B cell (primary cell): ENCODE results near the gene TRABD. TPM values are rescaled to one million over a fixed set of nuclear protein-coding genes. Genes with fewer than 3 reads are reported as not detected.
A peak's percentile ranks its signal among the peaks of the same experiment; 100 is the strongest.

Experiments
- ATAC-seq: fragments of 200-7000 bp; cut with Tn5 transposase; one replicate; pipeline ENCODE4 v1.10.0; 2021; ENCODE audit warnings: low read depth, mild to moderate bottlenecking, moderate number of reproducible peaks, moderate library complexity
- CTCF ChIA-PET: fragments of 350-600 bp; sonication (Branson Sonifier 250); formaldehyde crosslinking; loops from one replicate; lab custom pipeline; 2021; ENCODE audit warnings: antibody characterized with exemption, inconsistent platforms; lab: Charles Lee
- POLR2A ChIA-PET: fragments of 350-600 bp; sonication (Branson Sonifier 250); formaldehyde crosslinking; loops from one replicate; lab custom pipeline; 2021; ENCODE audit warnings: antibody characterized with exemption; lab: Charles Lee
- DNase-seq: peaks from one replicate; pipeline ENCODE4 v3.0.0; 2013
- H2AFZ ChIP-seq: 2 replicates; pipeline ENCODE4 v1.6.1; 2012; ENCODE audit warnings: mild to moderate bottlenecking, low read depth, low read length; ENCODE audit not compliant: insufficient read depth, poor library complexity, severe bottlenecking
- H3K27ac ChIP-seq, 2 donors: 1 replicate in 1 of 2; 2 replicates in 1 of 2; pipeline ENCODE4 v1.5.1; 2012 to 2013; ENCODE audit warnings: low read length in 2 of 2, mild to moderate bottlenecking in 2 of 2, moderate library complexity in 1 of 2
- H3K27me3 ChIP-seq, 4 experiments: fragments of 200-600 bp in 1 of 4; sonication (generic) in 1 of 4; replicated peaks in 1 of 4; 1 replicate in 2 of 4; 2 replicates in 2 of 4; pipeline versions ENCODE4 v1.6.1 to v1.7.0; 2013 to 2016; ENCODE audit warnings: low read length in 3 of 4, mild to moderate bottlenecking in 2 of 4, mixed read lengths in 1 of 4, moderate library complexity in 1 of 4; ENCODE audit not compliant: insufficient read depth in 4 of 4, control insufficient read depth in 3 of 4; ENCODE audit errors: control extremely low read depth in 1 of 4
- H3K36me3 ChIP-seq, 2 experiments: replicated peaks in 1 of 2; 1 replicate in 1 of 2; 2 replicates in 1 of 2; pipeline versions ENCODE4 v1.6.1 to v1.7.1; 2013; ENCODE audit warnings: low read length in 1 of 2; ENCODE audit not compliant: insufficient read depth in 2 of 2, control insufficient read depth in 1 of 2; ENCODE audit errors: control extremely low read depth in 1 of 2, extremely low read depth in 1 of 2
- H3K4me1 ChIP-seq, 2 donors: fragments of 200-600 bp in 1 of 2; sonication (generic) in 1 of 2; 1 replicate in 1 of 2; 2 replicates in 1 of 2; pipeline versions ENCODE4 v1.5.1 to v1.6.1; 2013 to 2017; ENCODE audit warnings: low read length in 2 of 2; ENCODE audit not compliant: control insufficient read depth in 2 of 2, insufficient read depth in 2 of 2
- H3K4me2 ChIP-seq: replicated peaks from 2 replicates; pipeline ENCODE3; 2012; ENCODE audit warnings: mild to moderate bottlenecking, low read depth, low read length; ENCODE audit not compliant: poor library complexity, severe bottlenecking
- H3K4me3 ChIP-seq, 5 experiments: fragments of 200-600 bp in 1 of 5; sonication (generic) in 1 of 5; 1 replicate in 3 of 5; 2 replicates in 2 of 5; pipeline versions ENCODE4 v1.5.1 to v1.7.0; 2011 to 2016; ENCODE audit warnings: low read length in 4 of 5, mild to moderate bottlenecking in 4 of 5, low read depth in 2 of 5, control low read depth in 1 of 5, moderate library complexity in 1 of 5; ENCODE audit not compliant: insufficient read depth in 1 of 5; ENCODE audit errors: control extremely low read depth in 1 of 5, extremely low read depth in 1 of 5
- H3K79me2 ChIP-seq: fragments of 200-600 bp; sonication (generic); one replicate; pipeline ENCODE4 v1.6.0; 2016; ENCODE audit warnings: low read length; ENCODE audit not compliant: control insufficient read depth, insufficient read depth
- H3K9ac ChIP-seq: fragments of 200-600 bp; sonication (generic); 2 replicates; pipeline ENCODE4 v1.6.1; 2017; ENCODE audit warnings: mild to moderate bottlenecking, low read length, moderate library complexity
- H3K9me3 ChIP-seq, 3 donors: one replicate each; pipeline versions ENCODE4 v1.6.1 to v1.7.1; 2013; ENCODE audit warnings: low read length in 2 of 3; ENCODE audit not compliant: control insufficient read depth in 2 of 3, insufficient read depth in 1 of 3; ENCODE audit errors: control extremely low read depth in 1 of 3
- H4K20me1 ChIP-seq: 2 replicates; pipeline ENCODE4 v1.6.0; 2012; ENCODE audit warnings: mild to moderate bottlenecking, low read length; ENCODE audit not compliant: insufficient read depth, control insufficient read depth, poor library complexity, severe bottlenecking
- H3K27ac Mint-ChIP-seq: one replicate; pipeline ENCODE4 v1.8.0; 2021; ENCODE audit warnings: mixed read lengths
- H3K27me3 Mint-ChIP-seq: one replicate; pipeline ENCODE4 v1.8.0; 2021; ENCODE audit warnings: mixed read lengths
- H3K4me1 Mint-ChIP-seq: one replicate; pipeline ENCODE4 v1.8.0; 2021; ENCODE audit warnings: mixed read lengths
- H3K4me3 Mint-ChIP-seq: one replicate; pipeline ENCODE4 v1.8.0; 2021; ENCODE audit warnings: mixed read lengths
- H3K9me3 Mint-ChIP-seq: one replicate; pipeline ENCODE4 v1.8.0; 2022; ENCODE audit warnings: mixed read lengths; ENCODE audit not compliant: insufficient read depth
- CTCF ChIP-seq: fragments of 200-600 bp; IDR thresholded peaks from one replicate; pipeline ENCODE4 v1.8.0; 2022; ENCODE audit warnings: antibody characterized with exemption, mild to moderate bottlenecking
- EZH2 ChIP-seq: IDR thresholded peaks from 2 replicates; pipeline ENCODE4 v1.6.1; 2012; ENCODE audit warnings: borderline replicate concordance, low read depth, mild to moderate bottlenecking, moderate library complexity, low read length; ENCODE audit not compliant: insufficient read depth, poor library complexity, severe bottlenecking
- WGBS: methylation state at CpG from one replicate; pipeline ENCODE4 v1.1.5; 2013; ENCODE audit warnings: missing lambda C conversion rate; ENCODE audit not compliant: insufficient coverage; 5-methylcytosine and 5-hydroxymethylcytosine counted together
- intact Hi-C: fragments of 100-400 bp; cut with micrococcal nuclease; formaldehyde crosslinking; loops from one replicate; pipeline ENCODE4 v1.10.0; 2022
- polyA plus RNA-seq: library from polyadenylated mRNA; depleted of rRNA; stranded (reverse); fragments of >200 nt; gene quantifications from 2 replicates; pipeline ENCODE4 v1.2.3, GENCODE V29; 2012
- total RNA-seq, 2 donors: library from RNA; stranded (reverse); fragments of 120-200 nt in 1 of 2; gene quantifications; 1 replicate in 1 of 2; 2 replicates in 1 of 2; pipeline versions ENCODE4 v1.2.3 to v1.2.4, GENCODE V29; 2013 to 2022

TRABD gene
- total and polyA plus RNA-seq, 2 donors (not counting 1 experiment from before 2014, with no cell fraction given) = 164 to 200 TPM

GRCh38 chr22:50150161-50151129 lies 35.3 kb upstream of the TRABD start:
- Mint-ChIP-seq H3K4me1 (peaks cover 7% of the 10 kb centered on the region), H3K4me3 (no peak overlapping the region), H3K9me3 (no peaks in the 10 kb centered on the region), H3K27me3 (peaks cover 2% of the 10 kb centered on the region), H3K27ac (peak overlapping the region; percentile 10)
- TF ChIP-seq CTCF (no peak), EZH2 (no peak)
- 95% methylated on average over 32 of the region's 35 CpGs for WGBS
- H3K9me3 ChIP-seq = no peaks in the 10 kb centered on the region
- H3K4me2 ChIP-seq = no peak overlapping the region
- no peak overlapping the region for H3K27ac ChIP-seq
- POLR2A ChIA-PET = interaction anchor here (0.7 to 1.2 kb wide), 3 partner anchors 37 to 377 kb away, joined by 3 to 4 read pairs (median 4); no protein-coding TSS in a partner anchor
- no peak overlapping the region for H2AFZ ChIP-seq
- intact Hi-C loops = no loop called here
- H3K36me3 ChIP-seq = no peaks in the 10 kb centered on the region
- peaks cover 3 to 8% of the 10 kb centered on the region in 2 donors for H3K4me1 ChIP-seq
- H3K27me3 ChIP-seq = peaks cover 0 to 3% (median 0%) of the 10 kb centered on the region in 4 experiments
- CTCF ChIA-PET = interaction anchor here (0.9 to 6.0 kb wide), 10 partner anchors 14 to 181 kb away, joined by 3 to 75 read pairs (median 8); no protein-coding TSS in a partner anchor
- H3K4me3 ChIP-seq = no peak overlapping the region
- H3K79me2 ChIP-seq = no peaks in the 10 kb centered on the region
- ATAC-seq (no peak), DNase-seq (no peak)
- no peak overlapping the region for H3K9ac ChIP-seq
- no peaks in the 10 kb centered on the region for H4K20me1 ChIP-seq
